ENCODE results near the gene FAM20B. TPM values are rescaled to one million over a fixed set of nuclear protein-coding genes. Genes with fewer than 3 reads are reported as not detected.

The FAM20B gene
- total RNA-seq, 4 donors from 2014 or later = 16.7 to 25.2 (median 20.3) TPM

DNA sequence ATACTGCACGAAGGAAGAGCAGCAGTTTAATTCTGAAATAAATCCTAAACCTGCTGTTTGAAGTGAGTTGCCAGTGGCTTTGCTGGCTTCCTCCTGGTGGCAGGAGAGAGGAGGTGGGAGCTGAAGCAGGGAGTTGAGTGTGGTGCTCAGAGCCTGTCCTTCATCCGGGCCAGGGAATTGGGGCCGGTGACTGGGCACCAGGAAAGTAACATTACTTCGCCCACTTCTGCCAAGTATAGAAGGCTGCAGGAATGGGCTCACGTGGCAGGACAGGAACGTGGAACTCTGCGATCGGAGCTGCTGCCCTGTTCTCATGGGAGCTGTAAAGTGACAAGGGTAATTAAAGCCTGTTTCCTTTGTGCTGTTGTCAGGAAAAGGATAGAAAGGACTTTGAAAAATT is 64.8 kb downstream of the FAM20B start:
- DNase-seq (ENCODE audit: low spot score in 2 of 2) = no peak
- no peak for TF ChIP-seq POLR2A (IDR thresholded peaks at IDR 0.05)
- TF ChIP-seq, protein P1, sequence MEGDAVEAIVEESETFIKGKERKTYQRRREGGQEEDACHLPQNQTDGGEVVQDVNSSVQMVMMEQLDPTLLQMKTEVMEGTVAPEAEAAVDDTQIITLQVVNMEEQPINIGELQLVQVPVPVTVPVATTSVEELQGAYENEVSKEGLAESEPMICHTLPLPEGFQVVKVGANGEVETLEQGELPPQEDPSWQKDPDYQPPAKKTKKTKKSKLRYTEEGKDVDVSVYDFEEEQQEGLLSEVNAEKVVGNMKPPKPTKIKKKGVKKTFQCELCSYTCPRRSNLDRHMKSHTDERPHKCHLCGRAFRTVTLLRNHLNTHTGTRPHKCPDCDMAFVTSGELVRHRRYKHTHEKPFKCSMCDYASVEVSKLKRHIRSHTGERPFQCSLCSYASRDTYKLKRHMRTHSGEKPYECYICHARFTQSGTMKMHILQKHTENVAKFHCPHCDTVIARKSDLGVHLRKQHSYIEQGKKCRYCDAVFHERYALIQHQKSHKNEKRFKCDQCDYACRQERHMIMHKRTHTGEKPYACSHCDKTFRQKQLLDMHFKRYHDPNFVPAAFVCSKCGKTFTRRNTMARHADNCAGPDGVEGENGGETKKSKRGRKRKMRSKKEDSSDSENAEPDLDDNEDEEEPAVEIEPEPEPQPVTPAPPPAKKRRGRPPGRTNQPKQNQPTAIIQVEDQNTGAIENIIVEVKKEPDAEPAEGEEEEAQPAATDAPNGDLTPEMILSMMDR (IDR thresholded peaks at IDR 0.05) = no peak
- 54 to 65% methylated on average over 8 of the region's 8 CpGs for WGBS, 2 donors
- no peak overlapping the region for H3K4me3 ChIP-seq (ENCODE audit: low read depth, poor library complexity, severe bottlenecking)
- intact Hi-C loops (cut with DNase I; ENCODE audit: low total_unique reads) = no loop called here

DNA sequence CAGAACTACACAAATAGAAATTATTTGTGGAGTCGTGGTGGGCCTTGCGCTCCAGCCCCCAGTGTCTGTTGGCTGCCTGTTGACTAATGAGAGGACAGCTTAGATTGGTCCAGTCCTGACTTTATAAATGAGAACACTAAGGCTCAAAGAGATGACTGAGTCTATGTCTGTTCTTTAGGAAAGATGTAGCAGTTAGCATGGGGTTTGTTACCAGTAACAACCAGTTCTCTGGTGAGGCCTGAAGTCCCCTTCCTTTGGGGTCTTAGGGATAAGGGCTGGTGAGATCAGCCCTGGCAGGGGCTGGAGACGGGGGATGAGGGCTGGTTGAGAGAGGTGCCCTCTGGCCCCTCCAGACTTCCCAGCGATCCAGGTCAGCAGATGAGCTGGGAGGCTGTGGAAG is 65.2 kb downstream of the FAM20B start:
- intact Hi-C loops (cut with DNase I; ENCODE audit: low total_unique reads) = no loop called here
- H3K4me3 ChIP-seq (ENCODE audit: low read depth, poor library complexity, severe bottlenecking) = no peak overlapping the region
- DNase-seq (ENCODE audit: low spot score in 2 of 2) = no peak
- 80% methylated on average over 4 of the region's 4 CpGs for WGBS, 2 donors
- no peak for TF ChIP-seq POLR2A (IDR thresholded peaks at IDR 0.05)
- TF ChIP-seq, protein P1 (IDR thresholded peaks at IDR 0.05) = no peak

DNA sequence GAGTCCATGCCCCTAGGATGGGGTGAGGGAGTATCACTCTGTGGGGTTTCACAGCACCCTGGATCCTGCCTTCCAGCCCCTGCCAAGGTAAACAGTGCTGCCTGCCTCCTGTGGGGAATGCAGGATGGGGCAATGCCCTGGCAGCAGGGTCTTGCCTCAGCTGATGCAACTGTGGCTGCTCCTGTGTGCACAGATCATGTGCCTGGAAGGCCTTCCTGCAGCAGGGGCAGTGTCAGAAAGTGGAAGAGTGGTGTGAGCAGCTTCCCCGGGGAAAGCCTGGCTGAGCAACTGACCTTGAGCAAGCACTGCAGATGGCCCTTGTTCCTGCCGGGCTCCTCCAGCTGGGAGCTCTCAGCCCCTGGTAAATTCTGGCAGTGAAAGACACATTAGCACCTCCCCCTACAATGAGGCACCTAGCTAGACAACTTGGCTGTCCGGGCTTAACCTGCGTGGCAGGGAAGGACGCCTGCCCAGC is 66.0 kb downstream of the FAM20B start:
- WGBS, 2 donors = 70 to 81% methylated on average over 3 to 5 of the region's 5 CpGs
- no peak overlapping the region for H3K4me3 ChIP-seq (ENCODE audit: low read depth, poor library complexity, severe bottlenecking)
- peak in 1 of 2 donors; percentile 91 for DNase-seq (ENCODE audit: low spot score in 2 of 2)
- TF ChIP-seq, protein P1 (IDR thresholded peaks at IDR 0.05) = no peak
- TF ChIP-seq POLR2A (IDR thresholded peaks at IDR 0.05) = no peak
- intact Hi-C loops (cut with DNase I; ENCODE audit: low total_unique reads) = no loop called here

DNA sequence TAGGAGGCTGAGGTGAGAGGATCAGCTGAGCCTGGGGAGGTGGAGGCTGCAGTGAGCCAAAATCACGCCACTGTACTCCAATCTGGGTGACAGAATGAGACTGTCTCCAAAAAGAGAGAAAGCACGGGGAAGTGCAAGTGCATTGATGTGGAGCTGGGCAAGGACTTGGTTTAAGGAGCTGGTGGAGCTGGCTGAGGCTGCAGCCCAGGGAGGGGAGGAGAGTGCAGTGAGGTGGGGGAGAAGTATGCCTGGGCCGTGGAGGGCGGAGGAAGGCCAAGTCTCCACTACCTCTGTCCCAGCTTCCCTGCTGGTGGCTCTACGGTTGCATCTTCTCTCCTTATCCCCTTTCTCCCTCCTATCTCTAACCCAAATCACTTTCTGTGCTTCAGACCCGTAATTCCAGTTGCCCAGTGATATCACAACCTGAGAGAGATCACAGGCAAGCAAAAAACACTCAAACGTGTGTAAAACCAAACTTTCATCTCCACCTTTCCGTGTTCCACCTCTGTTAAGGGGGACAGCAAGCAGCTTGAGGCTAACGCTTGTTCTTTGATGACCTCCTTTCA is 67.3 kb downstream of the FAM20B start:
- 85 to 90% methylated on average over 9 of the region's 9 CpGs for WGBS, 2 donors
- intact Hi-C loops (cut with DNase I; ENCODE audit: low total_unique reads) = no loop called here
- H3K4me3 ChIP-seq (ENCODE audit: low read depth, poor library complexity, severe bottlenecking) = no peak overlapping the region
- peak in 1 of 2 donors; percentile 71 for DNase-seq (ENCODE audit: low spot score in 2 of 2)
- TF ChIP-seq, protein P1 (IDR thresholded peaks at IDR 0.05) = no peak

DNA sequence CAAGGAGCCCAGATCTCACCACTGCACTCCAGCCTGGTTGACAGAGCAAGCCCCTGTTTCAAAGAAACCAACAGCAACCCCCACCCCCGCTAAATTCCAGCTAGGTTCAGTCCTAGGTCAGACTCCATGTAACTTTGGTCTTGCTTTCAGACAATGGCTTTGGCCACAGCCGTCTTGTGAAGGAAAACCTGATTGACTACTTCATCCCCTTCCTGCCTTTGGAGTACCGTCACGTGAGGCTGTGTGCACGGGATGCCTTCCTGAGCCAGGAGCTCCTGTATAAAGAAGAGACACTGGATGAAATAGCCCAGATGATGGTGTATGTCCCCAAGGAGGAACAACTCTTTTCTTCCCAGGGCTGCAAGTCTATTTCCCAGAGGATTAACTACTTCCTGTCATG is 69.1 kb downstream of the FAM20B start:
- 51 to 59% methylated on average over 5 of the region's 5 CpGs for WGBS, 2 donors
- intact Hi-C loops (cut with DNase I; ENCODE audit: low total_unique reads) = no loop called here
- DNase-seq (ENCODE audit: low spot score in 2 of 2) = no peak
- no peak overlapping the region for H3K4me3 ChIP-seq (ENCODE audit: low read depth, poor library complexity, severe bottlenecking)
- TF ChIP-seq, protein P1 (IDR thresholded peaks at IDR 0.05) = no peak
- no peak for TF ChIP-seq POLR2A (IDR thresholded peaks at IDR 0.05)

DNA sequence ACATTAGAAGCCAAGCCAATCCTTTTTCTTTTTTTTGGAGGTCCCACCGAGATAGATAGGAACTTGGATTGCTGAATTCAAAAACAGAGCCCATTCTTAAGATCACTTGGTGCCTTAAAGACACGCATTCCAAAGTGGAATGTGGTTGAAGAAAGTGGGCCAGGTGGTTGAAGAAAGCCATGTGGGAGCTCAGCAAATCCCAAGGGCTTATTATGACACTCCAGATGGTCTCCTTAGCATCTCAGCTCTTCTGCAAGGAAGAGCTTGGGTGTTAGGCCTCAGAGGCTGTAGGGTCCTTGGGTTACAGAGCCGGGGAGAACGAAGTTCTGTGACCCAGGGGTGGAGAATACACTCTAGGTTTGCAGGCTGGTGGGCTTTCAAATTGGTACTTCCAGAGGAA is 69.7 kb downstream of the FAM20B start:
- DNase-seq (ENCODE audit: low spot score in 2 of 2) = no peak
- intact Hi-C loops (cut with DNase I; ENCODE audit: low total_unique reads) = no loop called here
- WGBS, 2 donors = 88 to 94% methylated on average over 4 of the region's 4 CpGs
- TF ChIP-seq POLR2A (IDR thresholded peaks at IDR 0.05) = no peak
- TF ChIP-seq, protein P1 (IDR thresholded peaks at IDR 0.05) = no peak
- H3K4me3 ChIP-seq (ENCODE audit: low read depth, poor library complexity, severe bottlenecking) = no peak overlapping the region

Data from lower leg skin (tissue), 4 donors.